ENCODE measurements around the gene CLASP2.
"Not testable (repeated sequence)": the region's sequence is repeated elsewhere in the genome, so short reads cannot be mapped to it uniquely, and the experiment has no call there.

Gene CLASP2

DNA sequence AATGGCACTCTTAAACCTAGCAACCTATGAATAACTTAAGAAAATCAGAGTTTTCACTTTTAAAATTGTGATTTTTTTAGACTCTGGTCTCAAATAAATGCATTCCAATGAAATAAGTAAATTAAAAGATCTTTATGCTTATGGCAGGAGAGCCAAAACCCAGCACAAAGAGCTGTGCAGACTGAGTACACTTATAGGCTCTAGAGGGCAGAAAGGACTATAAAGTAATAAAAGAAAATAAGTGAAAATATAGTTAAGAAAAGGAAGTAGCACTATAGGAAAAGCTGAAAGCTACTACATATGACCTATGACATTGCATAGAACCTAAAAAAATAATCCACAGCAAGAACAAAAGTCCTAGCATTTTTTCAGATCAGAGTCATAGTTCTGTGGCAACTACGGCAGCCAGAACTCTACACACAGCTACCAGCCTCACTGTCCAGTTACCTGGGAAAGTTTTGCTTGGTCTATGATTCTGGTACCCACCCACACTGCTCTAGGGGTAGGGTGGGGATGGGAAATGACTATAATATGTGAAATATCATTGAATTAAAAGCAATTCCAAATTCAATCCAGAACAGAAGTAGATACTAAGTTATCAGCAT is 30.5 kb downstream of the CLASP2 start:
- no peak for DNase-seq (ENCODE audit: low read depth in 3 of 3)

- DNase-seq (ENCODE audit: low read depth in 3 of 3) = no peak
Observed at GRCh38 chr3:33682770-33683169, 35.3 kb downstream of the CLASP2 start.

GRCh38 chr3:33681667-33682066 is 36.4 kb downstream of the CLASP2 start:
- DNase-seq (ENCODE audit: low read depth in 3 of 3) = no peak

DNA sequence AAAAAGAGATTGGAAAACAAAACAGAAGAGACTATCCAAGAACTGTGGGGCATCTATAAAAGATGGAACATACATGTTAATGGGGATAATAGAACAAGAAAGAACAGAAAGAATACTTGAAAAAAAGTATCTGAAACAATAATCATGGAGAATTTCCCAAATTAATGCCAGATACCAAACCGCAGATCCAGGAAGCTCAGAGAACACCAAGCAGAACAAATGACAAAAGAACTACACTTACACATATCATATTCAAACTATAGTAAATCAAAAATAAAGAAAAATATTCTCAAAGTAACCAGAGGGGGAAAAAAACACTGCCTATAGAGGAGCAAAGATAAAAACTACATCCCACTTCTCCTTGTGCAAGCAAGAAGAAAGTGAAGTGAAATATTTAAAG is 40.0 kb downstream of the CLASP2 start:
- no peak for DNase-seq (ENCODE audit: low read depth in 3 of 3)

DNA sequence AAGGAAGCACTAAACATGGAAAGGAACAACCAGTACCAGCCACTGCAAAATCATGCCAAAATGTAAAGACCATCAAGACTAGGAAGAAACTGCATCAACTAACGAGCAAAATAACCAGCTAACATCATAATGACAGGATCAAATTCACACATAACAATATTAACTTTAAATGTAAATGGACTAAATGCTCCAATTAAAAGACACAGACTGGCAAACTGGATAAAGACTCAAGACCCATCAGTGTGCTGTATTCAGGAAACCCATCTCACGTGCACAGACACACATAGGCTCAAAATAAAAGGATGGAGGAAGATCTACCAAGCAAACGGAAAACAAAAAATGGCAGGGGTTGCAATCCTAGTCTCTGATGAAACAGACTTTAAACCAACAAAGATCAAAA is 44.6 kb downstream of the CLASP2 start:
- not testable (repeated sequence) for DNase-seq (ENCODE audit: low read depth in 3 of 3)

DNA sequence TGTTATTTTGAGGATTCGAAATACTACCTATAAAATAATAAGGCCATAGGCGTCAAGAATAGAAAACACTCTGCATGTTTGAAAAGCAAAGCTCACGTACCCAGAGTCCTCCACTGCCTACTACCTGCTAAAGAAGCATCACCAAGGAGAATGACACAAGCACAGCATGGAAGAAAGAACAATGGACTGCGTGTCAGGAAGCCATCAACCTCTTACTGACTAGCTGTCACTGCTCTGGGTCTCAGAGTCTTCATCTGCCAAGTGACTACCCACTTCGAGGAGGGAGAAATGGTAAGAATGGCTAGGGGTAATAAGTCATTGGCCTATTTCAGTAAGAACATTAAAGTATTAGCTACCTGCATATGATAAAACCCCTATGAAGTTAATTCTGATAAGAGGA is 49.4 kb downstream of the CLASP2 start:
- no peak for DNase-seq (ENCODE audit: low read depth in 3 of 3)

- DNase-seq (ENCODE audit: low read depth in 3 of 3) = no peak
Observed at GRCh38 chr3:33665294-33665693, 52.8 kb downstream of the CLASP2 start.

DNA sequence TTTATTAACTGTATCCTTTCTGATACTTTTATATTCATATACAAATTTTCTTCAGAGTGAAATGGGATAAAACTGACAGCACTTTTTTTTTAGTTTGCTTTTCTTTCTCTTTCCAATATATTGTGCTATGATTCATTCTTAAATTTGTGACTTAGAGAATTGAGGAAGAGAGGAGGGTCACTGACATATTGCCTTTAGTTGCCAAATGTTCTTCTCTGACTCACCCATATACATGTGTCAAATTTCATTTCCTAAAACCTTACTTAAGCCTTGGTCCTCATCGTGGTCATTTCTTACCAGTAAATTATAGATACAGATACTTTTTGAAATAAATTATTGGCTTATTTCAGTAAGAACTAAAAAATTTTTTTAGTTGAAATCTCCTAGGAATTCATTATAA is 53.9 kb downstream of the CLASP2 start:
- DNase-seq (ENCODE audit: low read depth in 3 of 3) = no peak

- no peak for DNase-seq (ENCODE audit: low read depth in 3 of 3)
Observed at GRCh38 chr3:33663042-33663441, 55.0 kb downstream of the CLASP2 start.

GRCh38 chr3:33659856-33660434 is 58.1 kb downstream of the CLASP2 start:
- no peak for DNase-seq (ENCODE audit: low read depth in 3 of 3)

DNA sequence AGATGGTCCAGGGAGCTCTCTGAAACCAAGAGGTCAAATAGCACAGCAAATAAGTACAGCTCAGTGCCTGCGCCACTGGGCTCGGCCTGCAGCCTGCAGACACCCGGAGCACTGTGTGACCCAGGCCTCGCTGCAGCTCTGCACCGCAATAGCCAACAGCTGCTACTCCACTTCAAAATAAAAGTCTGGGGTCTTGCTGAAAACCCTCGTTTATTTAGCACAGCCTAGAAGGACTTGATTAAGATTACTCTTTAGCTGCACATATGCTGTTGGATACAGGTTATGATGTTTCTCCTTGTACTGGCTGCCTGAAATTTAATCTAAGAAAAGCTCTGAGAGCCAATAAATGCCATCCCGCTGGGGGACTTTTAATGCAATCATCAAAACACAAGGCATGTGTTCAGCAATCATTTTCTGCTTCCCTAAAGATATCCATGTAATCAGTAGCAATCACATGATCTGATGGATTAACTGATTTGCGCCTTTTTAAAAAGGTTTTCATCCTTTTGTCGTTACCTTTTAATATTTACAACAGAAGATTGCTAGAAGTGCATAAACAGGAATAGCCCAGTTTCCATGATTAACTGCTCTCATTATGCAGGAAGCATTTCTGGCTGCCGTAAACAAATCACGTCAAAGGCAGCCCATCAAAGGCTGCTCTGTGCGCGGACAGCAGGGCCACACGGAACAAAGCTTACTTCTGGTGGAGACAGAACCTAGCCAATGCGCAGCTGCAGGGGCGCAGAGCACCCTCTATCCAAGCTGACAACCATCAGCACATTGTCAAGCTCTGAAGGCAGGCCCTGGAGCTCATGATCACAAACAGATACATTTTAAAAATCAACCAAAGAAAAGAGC is 58.8 kb downstream of the CLASP2 start:
- DNase-seq (ENCODE audit: low read depth in 3 of 3) = no peak

- DNase-seq (ENCODE audit: low read depth in 3 of 3) = no peak
Observed at GRCh38 chr3:33658621-33658990, 59.4 kb downstream of the CLASP2 start.

DNA sequence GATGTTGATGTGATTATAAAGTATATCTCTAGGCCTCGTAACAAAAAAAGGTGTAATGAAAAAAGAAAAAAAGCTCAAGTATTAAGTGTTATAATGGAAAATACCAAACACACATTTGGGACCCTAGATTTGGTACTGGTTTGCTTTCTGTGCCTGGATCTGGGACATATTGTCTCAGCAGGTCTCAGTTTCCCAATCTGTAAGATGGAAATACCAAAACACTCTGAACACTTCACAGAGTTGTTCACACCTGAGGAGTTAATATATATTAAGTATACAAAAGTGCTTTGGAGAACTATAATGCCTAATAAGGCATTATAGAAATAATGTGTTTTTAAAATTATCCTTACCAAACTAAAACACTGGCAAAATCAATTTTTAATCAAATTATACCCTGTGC is 60.0 kb downstream of the CLASP2 start:
- DNase-seq (ENCODE audit: low read depth in 3 of 3) = no peak

- DNase-seq (ENCODE audit: low read depth in 3 of 3) = no peak
Observed at GRCh38 chr3:33652736-33653135, 65.3 kb downstream of the CLASP2 start.

DNA sequence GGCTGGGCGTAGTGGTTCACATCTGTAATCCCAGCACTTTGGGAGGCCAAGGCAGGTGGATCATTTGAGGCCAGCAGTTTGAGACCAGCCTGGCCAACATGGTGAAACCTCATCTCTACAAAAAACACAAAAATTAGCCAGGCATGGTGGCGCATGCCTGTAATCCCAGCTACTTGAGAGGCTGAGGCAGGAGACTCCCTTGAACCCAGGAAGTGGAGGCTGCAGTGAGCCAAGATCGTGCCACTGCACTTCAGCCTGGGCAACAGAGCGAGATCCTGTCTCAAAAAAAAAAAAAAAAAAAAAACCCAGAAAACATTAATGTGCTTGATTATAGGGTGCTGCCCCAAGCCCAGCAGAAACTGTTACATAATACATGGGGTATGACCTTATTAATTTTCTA is 67.0 kb downstream of the CLASP2 start:
- DNase-seq (ENCODE audit: low read depth in 3 of 3) = not testable (repeated sequence)

GRCh38 chr3:33650495-33650894 is 67.6 kb downstream of the CLASP2 start:
- DNase-seq (ENCODE audit: low read depth in 3 of 3) = no peak

DNA sequence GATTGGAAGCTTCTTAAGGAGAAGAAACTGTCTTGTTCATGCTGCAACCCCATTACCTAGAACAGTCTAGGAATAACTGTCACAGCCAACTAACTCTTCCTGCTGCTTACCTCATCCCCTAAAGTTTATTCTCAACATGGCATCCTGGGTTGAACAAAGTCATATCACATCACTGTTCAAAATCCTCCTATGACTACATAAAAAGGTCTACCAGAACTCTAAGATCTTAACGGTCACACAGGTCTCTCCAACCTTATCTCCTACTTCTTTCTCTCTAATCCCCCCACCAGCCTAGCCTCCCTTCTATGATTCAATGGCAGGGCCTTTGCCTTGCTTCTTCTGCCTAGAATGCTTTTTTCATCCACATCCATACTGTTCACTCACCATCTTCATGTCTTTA is 69.3 kb downstream of the CLASP2 start:
- no peak for DNase-seq (ENCODE audit: low read depth in 3 of 3)

DNA sequence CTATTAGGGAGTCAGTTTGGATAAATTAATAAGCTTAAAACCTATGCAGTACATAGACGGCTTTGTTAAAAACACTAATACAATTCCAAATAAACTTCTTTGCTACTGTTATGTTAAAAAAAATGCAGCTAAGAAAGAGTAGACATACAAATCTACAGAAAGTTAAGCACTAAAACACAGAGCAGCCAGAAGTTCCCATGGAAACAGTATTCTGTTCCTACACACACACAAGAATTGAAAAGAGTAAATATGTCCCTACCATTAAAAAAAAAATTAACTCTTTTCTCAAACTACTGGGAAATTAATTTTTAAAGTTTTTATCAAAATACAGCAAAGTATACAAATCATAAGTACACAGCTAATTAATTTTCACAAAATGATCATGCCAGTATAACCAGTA is 71.6 kb downstream of the CLASP2 start:
- DNase-seq (ENCODE audit: low read depth in 3 of 3) = no peak

GRCh38 chr3:33645060-33645647 is 72.9 kb downstream of the CLASP2 start:
- no peak for DNase-seq (ENCODE audit: low read depth in 3 of 3)

GRCh38 chr3:33644582-33644981 is 73.5 kb downstream of the CLASP2 start:
- DNase-seq (ENCODE audit: low read depth in 3 of 3) = no peak

DNA sequence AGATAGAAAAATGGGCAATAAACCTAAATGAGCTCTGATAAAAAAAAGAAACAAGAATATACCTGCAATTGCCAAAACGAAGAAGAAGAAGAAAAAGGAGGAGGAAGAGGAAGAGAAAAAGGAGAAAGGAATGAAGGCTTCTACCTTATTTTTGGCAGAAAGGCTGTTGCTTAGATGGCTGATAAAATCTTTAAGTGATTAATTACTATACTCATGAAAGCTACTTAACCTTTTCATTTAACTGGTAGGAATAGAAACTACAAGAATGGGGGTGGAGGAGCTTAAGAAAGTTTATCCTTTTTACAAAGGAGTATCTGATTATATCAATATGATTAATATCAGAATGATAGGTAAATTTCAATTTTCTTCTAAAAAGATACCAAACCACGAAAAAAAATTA is 75.2 kb downstream of the CLASP2 start:
- no peak for DNase-seq (ENCODE audit: low read depth in 3 of 3)

DNA sequence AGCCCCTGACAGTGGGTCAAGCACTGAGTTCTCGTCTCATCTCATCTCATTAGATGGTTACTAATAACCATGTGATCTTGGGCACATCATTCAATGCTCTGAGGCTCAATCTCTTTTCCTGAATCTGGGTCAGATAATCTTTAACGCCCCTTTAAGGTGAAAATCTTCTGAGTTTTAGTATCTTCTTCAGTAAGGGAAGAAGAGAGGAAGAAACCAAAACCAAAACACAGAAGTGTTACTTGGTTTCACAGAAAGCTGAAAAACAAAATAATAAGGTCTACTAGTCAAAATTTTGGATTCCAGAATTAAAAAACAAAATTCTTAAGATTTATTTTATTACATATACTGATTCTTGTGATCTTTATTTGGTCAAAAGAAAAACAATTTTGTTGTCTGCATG is 78.2 kb downstream of the CLASP2 start:
- DNase-seq (ENCODE audit: low read depth in 3 of 3) = no peak

- no peak for DNase-seq (ENCODE audit: low read depth in 3 of 3)
Observed at GRCh38 chr3:33637482-33637881, 80.6 kb downstream of the CLASP2 start.
